GM04504 (cell line): ENCODE results near the gene HAPLN3.
"Not testable (repeated sequence)": the region's sequence is repeated elsewhere in the genome, so short reads cannot be mapped to it uniquely, and the experiment has no call there.

Experiments used
- DNase-seq: peaks from one replicate; pipeline ENCODE4 v3.0.0-alpha.2; 2012; ENCODE audit warnings: low read depth

HAPLN3 gene, protein sequence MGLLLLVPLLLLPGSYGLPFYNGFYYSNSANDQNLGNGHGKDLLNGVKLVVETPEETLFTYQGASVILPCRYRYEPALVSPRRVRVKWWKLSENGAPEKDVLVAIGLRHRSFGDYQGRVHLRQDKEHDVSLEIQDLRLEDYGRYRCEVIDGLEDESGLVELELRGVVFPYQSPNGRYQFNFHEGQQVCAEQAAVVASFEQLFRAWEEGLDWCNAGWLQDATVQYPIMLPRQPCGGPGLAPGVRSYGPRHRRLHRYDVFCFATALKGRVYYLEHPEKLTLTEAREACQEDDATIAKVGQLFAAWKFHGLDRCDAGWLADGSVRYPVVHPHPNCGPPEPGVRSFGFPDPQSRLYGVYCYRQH

DNA sequence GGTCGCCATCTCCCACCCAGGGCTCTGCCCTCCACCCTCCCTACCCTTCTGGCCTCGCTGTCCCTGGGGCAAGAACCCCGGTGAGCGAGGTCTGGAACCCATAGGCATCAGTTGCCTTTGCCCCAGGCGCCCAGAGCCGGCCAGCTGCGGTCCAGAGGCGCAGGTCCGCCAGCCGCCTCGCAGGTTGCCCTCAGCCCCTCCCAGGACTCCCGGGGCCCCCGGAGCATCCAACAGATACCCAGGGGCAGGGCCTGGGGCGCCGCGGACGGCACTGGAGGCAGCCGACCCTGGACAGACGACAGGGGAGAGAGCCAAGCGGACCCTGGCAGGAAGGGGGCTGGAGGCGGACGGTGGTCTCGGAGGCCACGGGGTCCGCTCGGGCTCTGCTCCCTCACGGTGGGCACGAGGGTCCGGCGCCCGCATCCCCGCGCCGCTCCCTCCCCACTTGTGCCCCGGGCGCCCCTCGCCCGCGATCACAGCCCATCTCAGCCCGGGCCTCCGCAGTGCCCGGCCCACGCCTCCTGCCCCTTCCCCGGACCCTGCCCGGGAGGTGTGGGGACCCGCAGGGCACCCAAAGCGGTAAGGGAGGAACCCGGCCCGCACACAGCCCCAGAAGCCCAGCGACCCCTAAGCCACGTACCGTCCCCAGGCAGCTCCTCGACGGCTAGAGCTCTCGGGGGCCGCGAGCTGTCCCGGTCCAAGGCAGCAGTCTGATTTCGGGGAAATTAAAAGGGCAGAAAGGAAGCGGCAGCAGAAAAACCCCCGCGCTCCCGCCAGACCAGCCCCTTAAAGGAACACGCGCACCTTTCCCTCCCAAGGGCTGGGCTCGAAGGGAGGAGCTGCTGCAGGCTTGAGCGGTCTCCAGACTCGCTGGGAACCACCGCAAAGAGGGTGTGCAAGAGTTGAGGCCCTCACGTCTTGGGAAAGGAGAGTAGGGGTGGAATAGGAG is at the start of gene HAPLN3:
Gene HAPLN3, minus strand, starts transcription at position 726 of the 949 bp plus-strand sequence. CDS start 8,246 bp downstream, outside the sequence.
- no peak for DNase-seq

DNA sequence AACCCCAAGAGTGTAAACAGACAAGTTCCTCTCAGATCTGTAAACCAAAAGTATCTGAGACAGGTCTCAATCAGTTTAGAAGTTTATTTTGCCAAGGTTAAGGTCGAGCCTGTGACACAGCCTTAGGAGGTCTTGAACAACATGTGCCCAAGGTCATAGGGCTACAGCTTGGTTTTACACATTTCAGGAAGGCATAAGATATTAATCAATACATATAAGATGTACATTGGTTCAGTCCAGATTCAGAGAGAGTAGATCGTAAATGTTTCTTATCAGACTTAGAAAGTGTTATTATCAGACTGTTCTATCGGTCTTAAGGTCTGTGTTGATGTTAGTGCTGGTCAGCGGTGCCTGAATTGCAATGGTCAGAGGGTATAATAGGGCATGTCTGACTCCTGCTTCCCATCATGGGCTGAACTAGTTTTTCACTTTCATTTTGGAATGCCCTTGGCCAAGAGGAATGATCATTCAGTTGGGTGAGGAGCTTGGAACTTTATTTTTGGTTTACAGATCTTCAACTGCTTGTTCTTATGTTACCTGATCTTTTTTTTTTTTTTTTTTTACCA is 44.8 kb upstream of the HAPLN3 start:
- no peak for DNase-seq

DNA sequence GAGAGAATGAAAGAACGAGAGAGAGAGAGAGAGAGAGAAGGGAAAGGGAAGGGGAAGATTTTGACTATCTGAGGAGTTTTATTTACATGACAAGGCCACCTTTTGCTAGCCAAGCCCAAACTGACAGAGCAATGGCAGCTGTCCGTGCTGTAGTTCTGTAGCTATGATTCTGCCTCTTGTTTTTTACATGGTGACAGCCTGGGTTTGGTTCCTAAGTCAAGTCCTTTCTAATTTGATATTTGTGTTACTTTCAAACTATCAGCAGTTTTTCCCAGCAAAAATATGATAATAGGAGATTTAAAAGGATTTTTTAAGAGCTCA is 44.1 kb upstream of the HAPLN3 start:
- DNase-seq, result no peak

DNA sequence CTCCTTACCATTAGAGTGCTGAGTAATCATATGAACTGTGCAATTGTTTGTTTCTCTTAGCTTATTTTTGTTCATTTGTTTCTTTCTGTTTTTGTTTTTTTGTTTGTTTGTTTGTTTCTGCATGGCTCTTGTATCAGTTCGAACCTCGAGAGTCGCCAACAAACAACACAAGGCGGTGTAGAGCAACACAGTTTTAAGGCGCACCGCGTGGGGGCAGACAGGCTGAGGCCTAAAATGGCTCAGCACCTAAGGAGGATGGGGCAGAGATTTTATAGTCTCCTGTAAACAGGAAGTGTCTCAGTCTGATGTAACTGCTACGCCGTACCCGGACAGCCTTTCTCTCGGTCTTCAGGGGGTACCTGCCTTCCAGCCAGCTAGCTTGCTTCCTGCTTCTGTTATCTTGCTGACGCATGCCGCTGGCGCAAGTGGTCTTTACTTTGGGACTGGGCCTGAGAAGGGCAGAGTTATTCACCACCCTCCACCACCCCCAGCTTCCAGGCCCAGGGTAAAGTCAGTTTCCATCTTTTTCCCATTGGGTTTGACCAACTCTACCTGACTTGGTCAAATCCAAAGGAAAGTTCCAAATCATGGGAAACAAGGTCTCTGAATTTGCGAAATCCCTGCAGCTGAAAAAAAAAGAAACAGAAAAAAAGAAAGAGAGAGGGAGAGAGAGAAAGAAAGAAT is 43.6 kb upstream of the HAPLN3 start:
- DNase-seq, result no peak

DNA sequence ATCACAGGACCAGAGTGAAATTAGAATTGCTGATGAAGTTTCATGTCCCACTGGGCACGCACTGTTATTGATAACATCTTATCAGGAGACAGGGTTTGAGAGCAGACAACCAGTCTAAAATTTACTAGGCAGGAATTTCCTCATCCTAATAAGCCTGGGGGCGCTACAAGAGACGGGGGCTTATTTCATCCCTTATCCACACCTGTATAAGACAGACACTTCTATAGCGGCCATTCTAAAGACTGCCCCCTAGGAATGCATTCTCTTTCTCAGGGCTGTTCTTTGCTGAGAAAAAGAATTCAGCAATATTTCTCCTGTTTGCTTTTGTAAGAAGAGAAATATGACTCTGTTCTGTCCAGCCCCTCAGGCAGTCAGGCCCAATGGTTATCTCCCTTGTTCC is 39.1 kb upstream of the HAPLN3 start:
- DNase-seq, result not testable (repeated sequence)

DNA sequence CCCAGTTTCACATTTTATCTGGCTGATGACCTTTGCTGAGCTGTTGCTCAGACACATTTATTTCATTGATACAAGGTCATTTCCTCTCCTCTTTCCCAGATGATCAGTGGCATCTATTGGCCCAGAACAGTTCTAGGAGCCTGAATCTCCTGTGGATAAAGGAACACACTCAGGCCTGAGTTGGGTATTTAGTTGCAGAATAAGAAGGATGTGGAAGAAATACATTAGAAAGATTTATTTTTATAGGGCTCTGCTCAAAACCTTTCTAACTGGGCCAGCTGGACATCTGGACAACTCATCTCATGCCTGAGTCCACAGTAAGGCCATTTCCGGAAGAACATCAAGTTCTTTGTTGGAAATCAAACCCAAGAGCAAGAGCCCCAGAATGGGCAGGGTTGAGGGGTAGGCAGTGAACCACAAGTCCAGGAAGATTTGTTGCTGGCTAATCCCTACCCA is 37.6 kb upstream of the HAPLN3 start:
- DNase-seq, result no peak

DNA sequence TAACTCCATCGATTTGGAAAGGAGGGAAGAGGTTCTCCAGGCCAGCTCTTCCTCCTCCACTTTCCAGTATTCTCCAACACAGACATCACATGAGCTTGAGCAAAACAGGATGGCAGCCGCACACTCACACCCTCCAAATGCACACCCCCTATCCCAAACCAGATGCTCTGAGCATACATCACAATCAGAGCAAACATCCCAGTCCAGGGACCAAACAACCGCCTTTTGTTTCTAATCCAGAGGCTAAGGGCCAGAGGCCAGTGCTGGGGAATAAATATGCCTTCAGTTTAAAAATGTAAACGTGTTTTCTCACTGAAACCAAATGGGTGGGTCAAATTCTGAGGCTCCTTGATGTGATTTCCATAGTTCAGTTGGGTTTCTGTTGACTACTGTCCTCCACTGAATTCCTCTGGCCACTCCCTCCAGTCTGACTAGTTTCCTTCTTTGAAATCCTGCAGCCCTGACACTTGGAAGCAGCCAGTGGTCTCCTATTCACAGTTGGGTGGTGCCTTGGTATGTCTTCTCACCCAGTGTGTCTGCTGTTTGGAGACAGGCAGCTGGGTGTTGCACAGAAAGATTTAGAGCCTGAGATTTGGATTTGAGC is 37.0 kb upstream of the HAPLN3 start:
- DNase-seq, result no peak

DNA sequence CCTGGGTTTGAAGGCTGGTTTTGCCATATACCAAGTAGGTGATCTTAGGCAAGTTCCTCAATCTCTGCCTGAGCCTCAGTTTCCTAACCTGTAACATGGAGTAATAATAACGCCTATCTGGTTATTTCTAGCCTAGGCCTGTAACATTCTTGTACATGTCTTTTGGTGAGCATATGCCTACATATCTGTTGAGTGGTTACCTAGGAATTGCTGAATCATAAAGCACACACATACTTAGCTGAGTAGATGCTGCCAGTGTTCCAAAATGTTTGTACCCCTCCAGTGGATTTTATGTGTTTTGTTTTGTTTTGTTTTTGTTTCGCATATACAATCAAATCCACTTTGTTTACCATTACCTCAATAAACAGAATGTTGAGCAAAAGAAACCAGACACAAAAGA is 35.2 kb upstream of the HAPLN3 start:
- DNase-seq, result no peak

GRCh38 chr15:88929358-88930098 is 34.2 kb upstream of the HAPLN3 start:
- not testable (repeated sequence) for DNase-seq

DNA sequence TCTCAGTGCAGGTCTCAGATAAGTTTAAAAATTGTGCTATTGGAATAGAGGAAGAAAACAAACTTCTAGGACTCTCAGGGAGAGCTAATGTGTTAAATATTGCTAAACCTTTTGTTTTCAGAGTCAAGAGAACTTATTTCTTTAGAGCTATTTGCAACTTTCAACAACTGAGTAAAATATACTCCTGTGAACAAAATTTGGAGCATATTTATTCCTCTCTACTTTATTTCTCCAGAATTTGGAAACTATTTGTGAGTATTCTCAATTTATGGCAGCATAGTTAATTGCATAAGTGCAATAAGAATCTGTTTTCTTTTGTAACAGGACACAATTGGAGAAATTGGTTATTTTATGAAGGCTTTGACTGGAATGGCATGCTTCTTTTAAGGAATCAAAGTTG is 32.8 kb upstream of the HAPLN3 start:
- not testable (repeated sequence) for DNase-seq

- DNase-seq, result not testable (repeated sequence)
Measured at GRCh38 chr15:88925648-88926047, 30.3 kb upstream of the HAPLN3 start.

- peak; percentile 68 for DNase-seq
Measured at GRCh38 chr15:88920892-88921435, 25.6 kb upstream of the HAPLN3 start.

GRCh38 chr15:88920186-88920891 is 25.0 kb upstream of the HAPLN3 start:
- peak; percentile 58 for DNase-seq

- DNase-seq, result peak; percentile 97
Measured at GRCh38 chr15:88918738-88919137, 23.4 kb upstream of the HAPLN3 start.

DNA sequence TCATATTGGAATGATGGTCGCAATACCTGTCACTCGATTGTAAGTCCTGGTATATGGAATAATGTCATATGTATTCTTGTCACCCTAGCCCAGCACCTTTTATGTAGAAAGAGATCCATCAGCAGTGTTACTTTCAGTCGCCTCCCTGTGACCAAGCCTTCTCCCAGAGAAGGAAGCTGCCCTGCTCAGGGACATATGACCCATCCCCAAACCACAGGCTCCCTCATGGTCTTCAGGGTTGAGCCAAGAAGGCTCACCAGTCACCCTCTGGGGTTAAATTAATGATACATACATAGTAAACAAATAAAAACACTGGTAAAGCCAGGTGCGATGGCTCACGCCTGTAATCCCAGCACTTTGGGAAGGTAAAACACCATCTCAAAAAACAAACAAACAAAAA is 22.4 kb upstream of the HAPLN3 start:
- no peak for DNase-seq

- DNase-seq, result no peak
Measured at GRCh38 chr15:88915354-88915753, 20.0 kb upstream of the HAPLN3 start.

DNA sequence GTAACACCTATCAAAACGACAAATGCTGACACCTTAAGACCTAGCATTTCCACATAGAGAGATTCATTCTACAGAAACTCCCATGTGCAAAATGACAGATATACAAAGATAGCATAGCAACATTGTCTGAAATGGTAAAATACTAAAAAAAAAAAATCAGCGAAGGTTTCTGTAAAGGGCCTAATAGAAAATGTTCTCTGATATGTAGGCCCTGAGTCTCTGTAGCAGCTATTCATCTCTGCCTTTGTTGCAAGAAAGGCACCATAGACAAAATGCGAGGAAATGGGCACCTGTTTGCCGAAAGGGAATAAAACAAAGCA is 18.5 kb upstream of the HAPLN3 start:
- no peak for DNase-seq

DNA sequence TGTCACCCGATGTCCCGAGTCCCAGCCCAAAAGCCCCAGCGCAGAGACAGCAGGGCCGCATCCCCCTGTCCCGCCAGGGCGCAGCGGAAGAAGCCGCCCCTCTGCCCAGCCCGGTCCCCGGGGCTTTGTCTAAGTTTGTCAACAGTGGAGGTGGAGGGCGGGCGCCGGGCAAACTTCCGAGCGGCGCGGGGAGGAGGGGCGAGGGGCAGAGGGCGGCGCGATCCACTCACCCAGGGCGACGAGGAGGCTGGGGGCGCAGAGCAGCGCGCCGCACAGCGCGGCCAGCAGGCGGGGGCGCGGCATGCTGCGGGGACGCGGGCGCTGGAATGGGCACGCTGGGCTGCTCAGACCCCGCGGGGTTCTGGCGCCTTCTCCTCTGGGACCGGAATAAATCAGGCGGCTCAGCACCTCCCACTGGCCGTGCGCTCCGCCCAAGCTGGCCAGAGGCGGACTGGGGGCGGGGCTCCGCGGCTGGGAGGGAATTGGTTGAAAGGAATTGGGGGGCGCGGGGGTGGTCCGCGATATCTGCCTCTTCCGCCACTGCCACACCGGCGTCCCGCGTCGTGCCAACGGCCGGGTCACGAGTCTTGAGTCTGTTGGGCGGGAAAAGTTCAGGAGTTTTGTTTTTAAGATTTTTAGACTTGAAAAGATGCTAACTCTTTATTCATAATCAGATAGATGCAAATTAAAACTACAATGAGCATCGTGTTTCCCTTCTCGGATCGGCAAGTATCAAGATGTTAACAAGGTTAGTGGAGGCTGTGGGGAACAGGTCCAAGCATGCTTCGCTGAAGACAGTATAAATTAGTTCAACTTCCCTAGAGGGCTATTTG is 17.9 kb upstream of the HAPLN3 start, which contains the start of gene MFGE8:
Gene MFGE8, minus strand, starts transcription at position 363 of the 833 bp plus-strand sequence. Its CDS starts 60 bp downstream, at position 303.
- peak; percentile 50 for DNase-seq

- DNase-seq, result no peak
Measured at GRCh38 chr15:88912500-88912921, 17.2 kb upstream of the HAPLN3 start.
